ENCODE results near the gene CIAPIN1.

The CIAPIN1 gene

DNA sequence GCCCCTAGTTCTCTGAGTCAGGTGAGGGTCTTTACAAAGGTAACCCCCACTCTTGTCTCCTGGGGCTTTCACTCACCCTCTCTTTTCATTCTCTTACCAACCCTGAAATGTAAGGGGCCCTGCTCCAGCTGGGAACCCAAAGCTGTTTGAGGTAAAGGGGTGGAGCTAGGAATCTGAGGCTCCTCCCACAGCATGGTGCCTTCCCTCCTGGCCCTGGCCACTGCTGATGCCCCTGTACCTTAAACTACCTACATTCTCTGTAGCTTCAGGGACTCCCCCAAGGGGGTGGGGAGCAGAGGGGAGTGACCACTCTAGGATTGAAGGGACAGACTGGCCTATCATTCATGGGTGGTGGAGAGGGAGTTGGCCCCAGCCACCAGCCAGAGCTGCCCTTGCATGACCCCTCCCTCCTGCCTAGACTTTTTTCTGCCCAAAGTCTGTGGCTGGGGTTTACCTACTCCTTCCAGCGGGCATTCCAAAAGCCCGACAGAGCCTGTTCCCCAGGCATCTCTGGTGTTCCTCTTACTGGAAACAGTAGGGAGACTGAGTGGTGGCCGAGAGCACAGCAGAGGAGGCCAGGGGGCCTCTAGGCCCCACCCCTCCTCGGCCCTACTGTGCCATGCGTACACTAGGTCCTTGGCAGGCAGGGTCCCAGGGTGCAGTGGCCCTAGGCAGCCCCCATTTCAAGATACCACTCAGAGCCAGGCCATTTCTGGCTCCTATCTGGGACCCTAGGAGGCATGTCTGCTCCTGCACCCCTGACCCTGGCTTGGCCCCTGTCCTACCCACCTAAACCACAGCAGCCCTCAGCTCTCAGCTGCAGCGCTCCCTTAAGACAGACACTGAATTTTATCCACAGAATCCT lies 29.6 kb upstream of the CIAPIN1 start:
- no peak for DNase-seq (ENCODE audit: low read depth, low spot score)

DNA sequence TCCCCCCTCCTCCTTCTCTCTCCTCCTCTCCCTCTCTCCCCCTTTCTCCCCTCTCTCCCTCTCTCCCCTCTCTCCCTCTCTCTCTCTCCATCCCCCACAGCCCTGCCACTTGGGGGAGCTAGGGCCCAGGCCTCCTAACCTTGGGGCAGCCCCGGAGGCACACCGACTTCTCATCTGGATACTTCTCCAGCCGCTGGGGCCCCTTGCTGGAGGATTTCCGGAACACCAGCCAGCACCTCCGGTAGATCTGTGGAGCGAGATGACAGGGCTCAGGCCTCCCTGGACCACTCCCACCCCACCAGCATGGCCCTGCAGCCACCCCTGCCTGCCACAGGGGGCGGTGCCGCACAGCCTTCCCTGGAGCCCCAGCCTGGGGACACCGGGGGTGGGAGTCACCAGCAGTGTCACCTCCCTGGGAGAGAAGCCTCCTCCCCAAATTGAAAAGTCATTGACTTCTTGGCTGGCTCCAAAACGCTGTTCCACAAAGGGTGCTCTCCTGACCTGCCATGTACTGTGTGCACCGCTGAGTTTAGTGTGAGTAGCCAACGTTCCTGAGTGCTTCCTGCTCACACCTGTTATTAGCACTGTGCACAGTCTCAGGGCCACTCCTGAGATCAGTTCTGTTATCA lies 28.6 kb upstream of the CIAPIN1 start:
- DNase-seq (ENCODE audit: low read depth, low spot score) = no peak

DNA sequence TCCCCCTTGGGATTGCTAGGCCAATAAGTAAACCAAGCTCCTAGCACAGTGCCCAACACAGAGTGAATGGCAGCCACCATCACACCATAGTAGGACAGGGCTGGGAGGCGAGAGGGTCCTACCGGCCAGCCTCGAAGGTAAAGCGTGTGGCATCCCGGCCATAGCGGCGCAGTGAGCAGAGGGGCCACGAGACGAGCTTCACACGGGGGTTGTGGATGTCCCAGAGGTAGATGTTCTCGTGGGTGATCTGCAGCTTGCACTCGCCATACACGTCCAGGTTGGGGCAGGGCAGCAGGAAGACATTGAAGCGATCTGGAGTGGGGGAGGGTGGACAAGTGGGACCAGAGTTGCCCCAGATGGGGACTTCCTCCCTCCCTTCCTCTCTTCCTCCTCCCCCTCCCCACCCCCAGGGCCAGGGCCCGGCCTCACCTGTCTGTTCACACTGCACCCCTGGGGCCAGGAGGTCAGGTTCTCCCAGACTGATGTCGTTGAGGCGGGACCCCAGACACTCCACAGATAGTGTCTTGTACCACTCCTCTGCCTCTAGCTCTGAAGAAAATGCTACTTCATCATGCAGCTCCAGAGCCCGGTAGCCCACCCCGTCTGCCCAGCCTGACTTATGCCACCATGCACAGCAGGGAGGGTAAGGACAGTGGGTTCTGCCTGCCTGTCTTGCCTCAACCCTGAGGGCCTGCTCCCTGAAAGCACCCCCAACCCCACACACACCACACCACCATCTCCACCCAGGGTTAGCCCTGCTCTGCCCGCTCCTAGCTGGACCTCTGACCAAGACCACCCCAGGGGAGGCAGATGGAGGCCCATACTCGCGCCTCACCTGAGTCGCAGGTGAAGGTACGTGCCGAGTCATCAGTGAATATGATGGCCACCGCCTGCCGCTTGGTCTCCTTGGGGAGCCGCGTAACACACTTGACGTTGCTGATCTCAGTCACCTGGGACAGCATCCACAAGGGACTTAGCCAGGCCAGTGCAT lies 27.8 kb upstream of the CIAPIN1 start:
- DNase-seq (ENCODE audit: low read depth, low spot score) = no peak

DNA sequence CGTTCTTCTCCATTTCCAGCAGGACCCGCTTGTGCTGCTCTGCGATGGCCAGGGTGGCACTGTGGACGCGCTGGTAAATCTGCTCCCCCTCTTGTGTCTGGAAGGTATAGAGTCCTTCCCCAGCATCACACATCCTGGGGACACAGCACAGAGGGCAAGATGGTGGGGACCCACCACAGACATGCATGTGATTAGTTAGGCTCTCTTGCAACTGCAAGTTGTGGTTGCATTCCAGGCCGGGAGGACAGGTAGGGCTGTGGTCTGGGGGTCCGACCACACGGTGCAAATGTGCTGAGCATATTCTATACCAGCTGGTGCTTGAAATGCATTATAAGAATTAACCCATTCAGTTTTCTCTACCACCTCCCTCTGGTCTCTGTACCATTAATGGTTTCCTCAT lies 26.7 kb upstream of the CIAPIN1 start:
- no peak for DNase-seq (ENCODE audit: low read depth, low spot score)

DNA sequence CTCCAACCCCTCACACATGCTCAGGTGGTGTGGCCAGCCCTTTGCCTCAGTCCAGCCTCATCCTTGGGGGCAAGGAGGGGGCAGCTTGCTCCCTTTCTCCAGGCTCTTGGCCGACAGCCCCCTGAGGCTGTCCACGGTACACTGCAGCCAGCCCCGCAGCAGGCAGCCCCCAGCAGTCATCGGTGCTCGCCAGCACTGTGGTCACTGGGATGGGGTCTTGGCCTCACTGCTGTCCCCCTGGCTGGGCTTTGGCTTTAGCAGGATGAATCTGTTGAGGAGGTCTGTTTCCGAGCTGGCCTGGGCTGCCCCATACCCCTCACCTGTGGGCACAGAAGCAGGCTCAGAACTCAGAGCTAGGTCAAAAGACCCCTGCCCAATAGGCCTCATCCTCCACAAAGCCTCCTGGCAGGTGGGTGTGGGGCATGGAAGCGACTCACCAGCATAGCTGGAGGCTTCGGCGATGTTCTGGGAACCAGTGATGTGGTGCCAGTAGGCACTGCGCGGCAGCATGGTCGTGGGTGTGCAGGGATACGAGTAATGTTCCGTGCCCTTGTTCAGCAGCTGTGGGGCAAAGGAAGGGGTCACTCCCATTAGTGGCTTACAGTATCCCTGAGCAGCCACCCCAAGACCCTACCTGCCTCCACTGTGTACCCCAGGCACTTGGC lies 26.1 kb upstream of the CIAPIN1 start:
- DNase-seq (ENCODE audit: low read depth, low spot score) = no peak

DNA sequence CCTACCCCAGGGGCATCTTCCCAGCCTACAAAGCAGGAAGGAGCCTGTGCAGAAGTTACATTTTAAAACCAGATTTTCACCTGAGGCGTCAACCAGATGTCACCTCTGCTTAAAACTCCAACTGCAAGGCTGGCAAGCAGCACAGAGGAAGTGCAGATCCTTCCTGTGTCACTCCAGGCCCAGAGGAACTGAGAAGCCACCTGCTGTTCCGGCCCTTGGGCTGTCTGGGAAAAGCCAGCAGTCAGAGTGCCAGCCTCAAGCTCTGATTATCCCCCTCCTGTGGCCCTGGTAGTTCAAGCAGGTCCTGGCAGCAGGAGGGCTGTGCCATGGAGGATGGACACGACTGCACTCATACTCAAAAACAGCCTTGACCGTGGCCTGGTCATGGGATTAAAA lies 25.5 kb upstream of the CIAPIN1 start:
- DNase-seq (ENCODE audit: low read depth, low spot score) = no peak

DNA sequence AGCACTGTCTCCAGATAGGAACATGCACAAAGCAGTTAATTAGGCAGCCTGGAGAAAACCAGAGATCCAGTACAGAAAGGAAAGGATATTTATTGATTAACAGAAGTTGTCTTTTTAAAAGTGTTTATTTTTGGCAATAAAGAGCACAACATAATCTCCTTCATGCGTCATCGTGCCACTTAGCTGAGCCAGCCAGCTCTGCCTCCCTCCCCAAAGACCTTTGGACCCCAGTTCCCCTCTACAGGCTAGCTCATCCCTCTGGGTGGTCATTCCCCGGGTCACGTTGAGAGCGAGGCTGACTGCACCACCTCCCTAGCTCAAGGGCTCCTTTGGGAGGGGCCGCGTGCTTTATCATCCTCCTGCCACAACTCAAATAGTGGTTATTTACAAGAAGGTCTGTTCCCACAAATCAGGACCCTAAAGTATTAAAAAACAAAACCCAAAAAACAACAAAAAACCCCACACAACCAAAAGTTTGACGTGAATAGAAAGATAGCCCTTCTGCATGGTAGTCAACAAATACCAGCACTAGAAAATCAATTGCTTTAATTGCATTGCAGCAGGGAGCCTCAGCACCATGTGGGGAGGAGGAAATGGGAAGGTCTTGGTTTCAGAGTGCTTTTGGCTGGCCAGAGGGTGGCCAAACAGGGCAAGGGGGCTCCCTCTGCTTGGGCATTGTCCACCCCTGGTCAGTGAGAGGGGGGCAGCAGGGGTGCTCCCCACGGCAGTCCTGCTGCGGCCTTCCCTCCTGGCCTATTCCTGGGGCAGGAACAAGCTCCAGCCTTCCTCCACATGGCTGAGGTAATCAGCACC lies 24.9 kb upstream of the CIAPIN1 start:
- DNase-seq (ENCODE audit: low read depth, low spot score) = no peak

DNA sequence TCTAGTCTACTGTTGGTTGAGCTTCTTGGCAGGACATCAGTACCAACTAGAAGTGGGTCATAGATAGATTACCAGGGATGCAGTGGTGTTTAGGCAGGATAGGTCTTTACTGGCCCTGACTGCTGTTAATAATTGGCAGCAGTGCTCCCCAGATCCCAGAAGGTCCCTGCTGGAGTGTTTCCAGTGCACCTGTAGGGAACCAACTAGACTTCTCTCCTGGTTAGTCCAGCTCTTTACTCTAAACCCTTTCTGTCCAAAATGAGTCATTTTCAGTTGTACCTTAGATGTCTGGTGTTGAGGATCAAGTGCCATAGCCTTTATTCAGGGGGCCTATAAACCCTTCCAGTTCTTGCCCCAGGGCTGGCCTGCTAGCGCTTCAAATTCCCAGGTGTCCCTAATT lies 24.0 kb upstream of the CIAPIN1 start:
- DNase-seq (ENCODE audit: low read depth, low spot score) = no peak

DNA sequence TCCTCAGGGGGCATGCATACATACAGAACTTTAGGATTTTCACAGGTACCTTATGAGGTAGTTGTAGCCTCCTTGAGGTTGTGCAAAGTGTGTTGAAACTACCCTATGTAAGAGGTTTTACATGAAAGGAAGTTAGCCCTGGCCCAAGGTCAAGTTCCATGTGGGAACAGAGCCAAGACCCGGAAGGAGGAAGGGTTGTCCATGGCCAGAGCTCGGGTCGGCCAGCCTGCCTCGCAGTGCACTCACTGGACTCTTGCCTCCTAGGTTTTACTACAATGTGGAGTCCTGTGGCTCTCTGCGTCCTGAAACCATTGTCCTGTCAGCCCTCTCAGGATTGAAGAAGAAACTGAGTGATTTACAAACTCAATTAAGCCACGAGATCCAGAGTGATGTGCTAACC lies 23.5 kb upstream of the CIAPIN1 start:
- no peak for DNase-seq (ENCODE audit: low read depth, low spot score)

DNA sequence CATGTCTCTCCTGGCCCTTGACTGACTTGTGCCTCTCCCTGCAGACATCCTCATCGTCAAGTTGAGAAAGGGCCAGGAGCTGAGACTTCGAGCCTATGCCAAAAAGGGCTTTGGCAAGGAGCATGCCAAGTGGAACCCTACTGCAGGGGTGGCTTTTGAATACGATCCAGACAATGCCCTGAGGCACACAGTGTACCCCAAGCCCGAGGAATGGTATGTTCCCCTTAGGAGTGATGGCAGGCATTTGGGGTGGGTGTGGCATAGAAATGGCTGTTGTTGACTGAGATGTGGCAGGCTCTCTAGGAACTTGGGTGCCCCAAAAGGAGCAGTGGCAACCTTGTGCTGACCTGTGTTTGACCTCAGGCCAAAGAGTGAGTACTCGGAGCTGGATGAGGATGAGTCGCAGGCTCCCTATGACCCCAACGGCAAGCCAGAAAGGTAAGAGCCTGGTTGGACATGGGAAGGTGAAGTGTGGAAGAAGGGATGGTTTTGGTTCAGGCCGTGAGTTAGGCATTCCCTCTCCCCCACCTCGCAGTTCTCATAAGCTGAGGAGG lies 22.8 kb upstream of the CIAPIN1 start:
- no peak for DNase-seq (ENCODE audit: low read depth, low spot score)

DNA sequence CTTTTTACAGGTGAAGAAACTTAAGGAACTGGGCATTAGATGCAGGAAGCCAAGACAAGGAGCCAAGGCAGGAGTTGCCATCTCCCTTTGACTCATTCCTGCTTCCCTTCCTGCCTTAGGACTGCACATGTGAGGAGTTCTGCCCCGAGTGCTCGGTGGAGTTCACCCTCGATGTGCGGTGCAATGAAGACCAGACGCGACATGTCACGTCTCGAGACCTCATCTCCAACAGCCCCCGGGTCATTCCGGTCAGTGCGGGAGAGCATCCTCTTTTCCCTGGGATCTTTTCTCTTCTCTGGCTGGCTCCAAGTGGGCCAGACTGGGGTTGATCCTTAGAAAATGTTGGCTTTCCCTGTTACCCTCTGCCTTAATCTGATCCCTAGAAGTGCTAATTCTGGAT lies 21.9 kb upstream of the CIAPIN1 start:
- no peak for DNase-seq (ENCODE audit: low read depth, low spot score)

DNA sequence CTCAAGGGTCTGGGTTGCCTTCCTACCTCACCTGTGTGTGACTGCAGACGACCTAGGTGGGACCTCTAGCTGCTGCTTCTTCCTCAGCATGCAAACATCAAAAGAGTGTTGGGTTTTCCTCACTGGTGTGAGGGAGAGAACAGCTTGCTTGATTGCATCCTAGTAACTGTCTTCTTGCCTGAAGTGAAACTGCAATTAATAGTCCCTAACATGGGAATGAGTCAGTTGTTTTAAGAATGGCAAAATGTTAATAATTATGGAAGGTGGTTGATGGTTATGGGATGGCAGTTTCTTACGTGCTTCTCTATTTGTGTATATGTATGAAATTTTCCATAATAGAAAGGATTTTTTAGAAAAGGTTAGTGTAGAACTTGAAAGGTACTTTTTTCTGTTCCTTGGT lies 21.2 kb upstream of the CIAPIN1 start:
- DNase-seq (ENCODE audit: low read depth, low spot score) = no peak

DNA sequence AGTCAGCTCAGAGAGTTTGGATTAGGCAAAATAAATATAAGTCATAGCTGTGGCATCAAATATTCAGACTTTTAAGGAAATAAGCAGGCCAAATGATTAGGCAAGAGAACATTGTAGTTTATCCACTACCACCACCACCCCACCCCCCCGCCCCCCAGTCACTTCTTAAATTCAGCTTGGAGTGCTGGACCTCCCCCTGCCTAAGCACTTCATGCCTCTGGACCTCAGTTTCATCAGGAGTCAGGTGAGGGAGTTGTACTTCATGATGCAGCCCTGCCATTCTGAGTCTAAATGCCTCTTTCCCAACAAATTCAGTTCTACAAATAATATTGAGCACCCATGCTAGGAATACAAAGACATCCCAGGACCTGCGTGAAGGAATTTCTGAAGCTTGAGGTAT lies 17.3 kb upstream of the CIAPIN1 start:
- DNase-seq (ENCODE audit: low read depth, low spot score) = no peak

DNA sequence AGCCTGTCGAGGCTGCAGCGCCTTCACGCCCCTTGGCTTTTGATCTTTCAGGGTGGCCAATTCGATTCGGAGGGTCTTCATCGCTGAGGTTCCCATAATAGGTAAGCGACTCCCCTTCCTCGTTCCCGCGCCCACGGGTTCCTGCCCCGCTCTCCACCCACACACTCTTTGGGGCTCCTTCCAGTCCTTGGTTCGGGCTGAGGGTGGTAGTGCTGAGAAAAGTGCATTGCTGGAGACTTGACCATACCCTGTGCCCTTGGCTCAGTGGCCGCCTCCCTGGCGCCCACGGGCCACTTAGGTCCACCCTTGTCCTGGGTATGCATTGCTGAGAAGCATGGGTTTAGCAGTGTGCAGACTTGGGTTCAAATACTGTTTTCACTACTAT lies 15.8 kb upstream of the CIAPIN1 start:
- no peak for DNase-seq (ENCODE audit: low read depth, low spot score)

DNA sequence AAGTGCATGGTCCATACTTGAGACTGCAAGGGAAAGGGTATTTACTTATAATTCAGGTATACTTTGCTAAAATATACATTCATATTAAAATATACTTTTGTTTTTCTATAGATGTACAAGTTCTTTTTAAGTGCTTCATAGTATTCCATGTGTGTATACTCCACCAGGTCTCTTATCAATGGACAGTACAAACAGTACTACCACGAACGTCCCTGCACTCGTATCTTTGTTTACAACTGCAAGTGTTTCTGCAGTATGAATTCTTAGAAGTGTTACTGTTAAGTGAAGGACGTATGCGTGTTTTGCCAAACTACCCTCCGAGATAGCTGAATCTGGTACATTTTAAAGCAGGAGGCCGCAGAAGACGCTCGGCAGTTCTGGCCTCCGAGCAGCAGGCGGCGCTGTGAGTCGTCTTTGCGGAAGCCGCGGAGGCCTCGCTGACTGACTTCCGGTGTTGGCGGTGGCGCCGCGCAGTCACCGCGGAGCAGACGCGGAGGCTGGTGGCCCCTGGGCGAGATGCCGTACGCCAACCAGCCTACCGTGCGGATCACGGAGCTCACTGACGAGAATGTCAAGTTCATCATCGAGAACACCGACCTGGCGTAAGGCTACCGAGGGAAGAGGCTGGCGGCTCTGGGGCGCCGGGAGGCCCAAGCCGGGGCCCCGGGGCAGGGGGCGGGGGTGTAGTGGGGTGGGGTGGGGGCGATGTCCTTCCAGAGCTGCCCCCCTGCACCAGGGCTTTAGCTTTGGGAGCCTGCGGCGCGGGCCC lies 15.2 kb upstream of the CIAPIN1 start, which contains the start of gene POLR2C:
TSS of gene POLR2C (plus strand) at position 471 of the 769 bp plus-strand sequence. CDS start at position 517, 46 bp downstream.
- DNase-seq (ENCODE audit: low read depth, low spot score) = peak; percentile 69

DNA sequence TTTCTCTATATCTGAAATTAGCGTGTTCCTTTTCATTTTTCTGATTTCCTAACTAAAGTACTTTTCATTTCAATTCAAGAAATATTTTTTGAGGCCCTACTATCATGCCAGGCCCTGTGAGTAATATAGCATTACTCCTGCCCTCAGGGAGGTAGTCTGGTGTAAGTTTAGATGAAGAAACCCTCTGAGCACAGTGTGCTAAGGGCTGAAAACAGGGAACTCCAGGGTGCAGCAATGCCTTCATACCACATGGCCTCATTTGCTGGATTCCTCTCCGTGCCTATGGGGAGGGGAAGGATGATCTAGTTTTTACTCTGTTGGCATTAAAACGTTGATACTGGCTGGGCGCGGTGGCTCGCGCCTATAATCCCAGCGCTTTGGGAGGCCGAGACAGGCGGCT lies 4.8 kb upstream of the CIAPIN1 start:
- DNase-seq (ENCODE audit: low read depth, low spot score) = no peak

DNA sequence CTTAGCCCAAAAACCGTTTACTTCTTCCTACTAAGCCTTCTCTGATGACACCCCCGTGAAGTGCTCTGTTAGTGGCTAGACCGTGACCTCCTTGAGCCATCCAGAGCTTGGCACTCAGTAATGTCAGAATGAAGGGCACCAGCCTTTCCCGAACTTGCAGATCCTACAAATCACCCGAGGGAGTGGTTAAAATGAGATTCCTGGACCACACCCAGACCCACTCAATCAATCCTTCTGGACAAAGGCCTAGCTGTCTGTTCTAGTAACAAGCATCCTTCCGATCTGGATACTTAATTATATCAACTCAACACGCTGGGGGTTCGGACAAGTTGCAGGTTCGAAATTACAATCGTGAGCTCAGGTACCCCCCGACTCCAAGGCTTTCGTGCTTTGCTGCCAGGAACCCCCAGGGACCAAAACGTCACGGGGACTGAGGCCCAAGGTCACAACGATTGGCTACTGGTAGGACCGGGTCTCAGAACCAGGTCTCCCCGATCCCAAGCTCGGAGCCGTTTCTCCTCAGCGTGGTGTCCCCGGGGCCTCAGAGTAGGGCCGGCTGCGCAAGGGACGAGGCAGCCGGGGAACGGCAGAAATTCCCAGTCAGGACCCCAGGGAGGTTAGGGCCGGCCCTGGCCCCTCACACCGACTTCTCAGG lies 527 bp downstream of the CIAPIN1 start:
- DNase-seq (ENCODE audit: low read depth, low spot score) = no peak

DNA sequence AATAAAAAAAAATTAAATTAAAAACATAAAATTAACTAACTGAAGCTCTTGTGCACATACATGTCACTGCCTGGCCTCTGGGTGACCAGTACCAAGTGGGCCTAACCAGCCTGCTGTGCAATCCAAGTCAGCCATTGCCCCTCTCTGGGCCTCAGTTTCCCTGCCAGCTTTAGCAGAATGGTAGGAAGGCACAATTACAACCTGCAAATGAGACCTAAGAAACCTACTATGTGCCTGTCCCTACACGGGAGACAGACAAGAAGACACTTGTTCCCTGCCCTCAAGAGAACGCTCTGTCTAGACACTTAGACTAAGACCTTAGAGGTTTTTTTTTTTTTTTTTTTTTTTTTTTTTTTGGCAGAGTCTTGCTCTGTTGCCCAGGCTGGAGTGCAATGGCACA lies 1.7 kb downstream of the CIAPIN1 start:
- DNase-seq (ENCODE audit: low read depth, low spot score) = no peak

DNA sequence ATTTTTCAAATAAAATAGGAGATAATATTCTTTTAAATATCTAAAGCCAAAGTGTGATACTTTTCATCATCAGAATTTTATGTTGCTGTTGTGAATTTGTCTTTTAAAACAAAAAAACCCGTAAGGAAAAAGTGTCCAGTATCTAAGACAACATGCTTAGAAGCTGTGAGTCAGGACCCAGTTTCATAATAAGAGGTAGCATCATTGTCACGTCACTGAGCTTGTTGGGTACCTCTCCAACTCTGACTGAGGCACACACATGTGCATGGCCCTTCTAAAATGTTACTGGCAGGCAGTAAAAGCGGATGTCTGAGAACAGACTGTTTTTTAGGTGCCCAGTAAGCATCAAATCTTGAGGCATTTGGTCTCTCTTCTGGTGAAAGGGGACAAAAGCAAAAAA lies 2.5 kb downstream of the CIAPIN1 start:
- DNase-seq (ENCODE audit: low read depth, low spot score) = no peak
